ENCODE data around the gene ALOX12B.

The ALOX12B gene

GRCh38 chr17:8087075-8087951 lies at the start of gene ALOX12B:
TSS of gene ALOX12B (minus strand) at chr17:8087716. CDS start at chr17:8087442, 274 bp downstream.
- no peak for DNase-seq

GRCh38 chr17:8133941-8134340 lies 46.4 kb upstream of the ALOX12B start:
- no peak for DNase-seq

- DNase-seq, result peak; percentile 45
Observed at GRCh38 chr17:8133399-8133798, 45.9 kb upstream of the ALOX12B start.

- no peak for DNase-seq
Observed at GRCh38 chr17:8131844-8132441, 44.4 kb upstream of the ALOX12B start.

- DNase-seq, result no peak
Observed at GRCh38 chr17:8128125-8128784, 40.7 kb upstream of the ALOX12B start.

GRCh38 chr17:8126491-8127066 lies 39.1 kb upstream of the ALOX12B start:
- DNase-seq, result peak; percentile 89

- DNase-seq, result peak; percentile 89
Observed at GRCh38 chr17:8125947-8126490, 38.5 kb upstream of the ALOX12B start.

- DNase-seq, result peak; percentile 95
Observed at GRCh38 chr17:8125154-8125946, 37.8 kb upstream of the ALOX12B start.

GRCh38 chr17:8124350-8125153 lies 37.0 kb upstream of the ALOX12B start:
- DNase-seq, result peak; percentile 76

- peak; percentile 89 for DNase-seq
Observed at GRCh38 chr17:8123695-8124349, 36.3 kb upstream of the ALOX12B start, which contains the start of gene HES7. TSS of gene HES7 (minus strand) at chr17:8124106. CDS start at chr17:8124084, 22 bp downstream.

- DNase-seq, result peak; percentile 63
Observed at GRCh38 chr17:8122924-8123694, 35.6 kb upstream of the ALOX12B start.

GRCh38 chr17:8122422-8122923 lies 35.0 kb upstream of the ALOX12B start:
- DNase-seq, result peak; percentile 63

- DNase-seq, result peak; percentile 85
Observed at GRCh38 chr17:8121681-8122421, 34.3 kb upstream of the ALOX12B start.

GRCh38 chr17:8121407-8121680 lies 33.8 kb upstream of the ALOX12B start:
- DNase-seq, result no peak

GRCh38 chr17:8120520-8121406 lies 33.2 kb upstream of the ALOX12B start:
- DNase-seq, result peak; percentile 97

- DNase-seq, result peak; percentile 98
Observed at GRCh38 chr17:8119581-8120519, 32.3 kb upstream of the ALOX12B start.

Measured in NCI-H82 (cell line).